ENCODE measurements around the gene ZNF862. TPM values are rescaled to one million over a fixed set of nuclear protein-coding genes. Genes with fewer than 3 reads are reported as not detected.

ZNF862 gene
- total RNA-seq, 1 experiment from 2014 or later = 3.6 TPM

DNA sequence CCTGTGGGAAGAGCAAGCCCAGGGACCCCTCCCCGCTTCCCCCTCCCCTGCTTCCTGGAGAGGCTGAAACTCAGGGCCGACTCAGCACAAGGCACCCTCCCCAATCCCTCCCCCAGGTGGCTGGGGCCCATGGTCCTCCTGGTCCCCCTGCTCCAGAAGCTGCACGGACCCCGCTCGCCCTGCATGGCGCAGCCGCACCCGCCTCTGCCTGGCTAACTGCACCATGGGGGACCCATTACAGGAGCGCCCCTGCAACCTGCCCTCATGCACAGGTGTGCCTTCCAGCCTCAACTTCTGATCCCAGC, 19.7 kb upstream of the ZNF862 start:
- no peaks in the 10 kb centered on the region for H3K36me3 Mint-ChIP-seq
- no peak for TF ChIP-seq MXD4 (CRISPR knock-in tag; IDR thresholded peaks at IDR 0.05; ENCODE audit: borderline replicate concordance)
- TF ChIP-seq, protein P1, sequence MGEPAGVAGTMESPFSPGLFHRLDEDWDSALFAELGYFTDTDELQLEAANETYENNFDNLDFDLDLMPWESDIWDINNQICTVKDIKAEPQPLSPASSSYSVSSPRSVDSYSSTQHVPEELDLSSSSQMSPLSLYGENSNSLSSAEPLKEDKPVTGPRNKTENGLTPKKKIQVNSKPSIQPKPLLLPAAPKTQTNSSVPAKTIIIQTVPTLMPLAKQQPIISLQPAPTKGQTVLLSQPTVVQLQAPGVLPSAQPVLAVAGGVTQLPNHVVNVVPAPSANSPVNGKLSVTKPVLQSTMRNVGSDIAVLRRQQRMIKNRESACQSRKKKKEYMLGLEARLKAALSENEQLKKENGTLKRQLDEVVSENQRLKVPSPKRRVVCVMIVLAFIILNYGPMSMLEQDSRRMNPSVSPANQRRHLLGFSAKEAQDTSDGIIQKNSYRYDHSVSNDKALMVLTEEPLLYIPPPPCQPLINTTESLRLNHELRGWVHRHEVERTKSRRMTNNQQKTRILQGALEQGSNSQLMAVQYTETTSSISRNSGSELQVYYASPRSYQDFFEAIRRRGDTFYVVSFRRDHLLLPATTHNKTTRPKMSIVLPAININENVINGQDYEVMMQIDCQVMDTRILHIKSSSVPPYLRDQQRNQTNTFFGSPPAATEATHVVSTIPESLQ (CRISPR knock-in tag; IDR thresholded peaks at IDR 0.05) = no peak
- TF ChIP-seq, protein P2, sequence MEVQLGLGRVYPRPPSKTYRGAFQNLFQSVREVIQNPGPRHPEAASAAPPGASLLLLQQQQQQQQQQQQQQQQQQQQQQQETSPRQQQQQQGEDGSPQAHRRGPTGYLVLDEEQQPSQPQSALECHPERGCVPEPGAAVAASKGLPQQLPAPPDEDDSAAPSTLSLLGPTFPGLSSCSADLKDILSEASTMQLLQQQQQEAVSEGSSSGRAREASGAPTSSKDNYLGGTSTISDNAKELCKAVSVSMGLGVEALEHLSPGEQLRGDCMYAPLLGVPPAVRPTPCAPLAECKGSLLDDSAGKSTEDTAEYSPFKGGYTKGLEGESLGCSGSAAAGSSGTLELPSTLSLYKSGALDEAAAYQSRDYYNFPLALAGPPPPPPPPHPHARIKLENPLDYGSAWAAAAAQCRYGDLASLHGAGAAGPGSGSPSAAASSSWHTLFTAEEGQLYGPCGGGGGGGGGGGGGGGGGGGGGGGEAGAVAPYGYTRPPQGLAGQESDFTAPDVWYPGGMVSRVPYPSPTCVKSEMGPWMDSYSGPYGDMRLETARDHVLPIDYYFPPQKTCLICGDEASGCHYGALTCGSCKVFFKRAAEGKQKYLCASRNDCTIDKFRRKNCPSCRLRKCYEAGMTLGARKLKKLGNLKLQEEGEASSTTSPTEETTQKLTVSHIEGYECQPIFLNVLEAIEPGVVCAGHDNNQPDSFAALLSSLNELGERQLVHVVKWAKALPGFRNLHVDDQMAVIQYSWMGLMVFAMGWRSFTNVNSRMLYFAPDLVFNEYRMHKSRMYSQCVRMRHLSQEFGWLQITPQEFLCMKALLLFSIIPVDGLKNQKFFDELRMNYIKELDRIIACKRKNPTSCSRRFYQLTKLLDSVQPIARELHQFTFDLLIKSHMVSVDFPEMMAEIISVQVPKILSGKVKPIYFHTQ (CRISPR knock-in tag; IDR thresholded peaks at IDR 0.05) = no peak
- no peak for TF ChIP-seq ATF1 (CRISPR knock-in tag; IDR thresholded peaks at IDR 0.05)
- no peak for TF ChIP-seq USF1 (CRISPR knock-in tag; IDR thresholded peaks at IDR 0.05)
- TF ChIP-seq MYBL2 (CRISPR knock-in tag; IDR thresholded peaks at IDR 0.05) = no peak
- no peak for TF ChIP-seq E2F4 (CRISPR knock-in tag; IDR thresholded peaks at IDR 0.05; ENCODE audit: borderline replicate concordance, low read depth)
- no peak for TF ChIP-seq ZNF671 (CRISPR knock-in tag; IDR thresholded peaks at IDR 0.05)
- TF ChIP-seq, protein P3, sequence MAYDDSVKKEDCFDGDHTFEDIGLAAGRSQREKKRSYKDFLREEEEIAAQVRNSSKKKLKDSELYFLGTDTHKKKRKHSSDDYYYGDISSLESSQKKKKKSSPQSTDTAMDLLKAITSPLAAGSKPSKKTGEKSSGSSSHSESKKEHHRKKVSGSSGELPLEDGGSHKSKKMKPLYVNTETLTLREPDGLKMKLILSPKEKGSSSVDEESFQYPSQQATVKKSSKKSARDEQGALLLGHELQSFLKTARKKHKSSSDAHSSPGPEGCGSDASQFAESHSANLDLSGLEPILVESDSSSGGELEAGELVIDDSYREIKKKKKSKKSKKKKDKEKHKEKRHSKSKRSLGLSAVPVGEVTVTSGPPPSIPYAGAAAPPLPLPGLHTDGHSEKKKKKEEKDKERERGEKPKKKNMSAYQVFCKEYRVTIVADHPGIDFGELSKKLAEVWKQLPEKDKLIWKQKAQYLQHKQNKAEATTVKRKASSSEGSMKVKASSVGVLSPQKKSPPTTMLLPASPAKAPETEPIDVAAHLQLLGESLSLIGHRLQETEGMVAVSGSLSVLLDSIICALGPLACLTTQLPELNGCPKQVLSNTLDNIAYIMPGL (CRISPR knock-in tag; IDR thresholded peaks at IDR 0.05) = no peak
- H3K27ac Mint-ChIP-seq = no peak overlapping the region
- no peaks in the 10 kb centered on the region; the same call in 1 of the 2 replicates for H3K27me3 Mint-ChIP-seq (ENCODE audit: low read depth)
- no peaks in the 10 kb centered on the region for H3K4me1 Mint-ChIP-seq
- peaks cover 2% of the 10 kb centered on the region; the same call in 1 of the 2 replicates for H3K9me3 Mint-ChIP-seq
- no peak overlapping the region for H3K4me3 Mint-ChIP-seq
- ChIA-PET POLR2A (no interaction called here), CTCF (interaction anchor here (1.2 to 3.1 kb wide), 4 partner anchors 11 to 31 kb away, joined by 3 to 20 read pairs (median 5); partner anchors contain the start of gene ZNF862)
- DNase-seq (ENCODE audit: low spot score) = no peak
- no peak for ATAC-seq

DNA sequence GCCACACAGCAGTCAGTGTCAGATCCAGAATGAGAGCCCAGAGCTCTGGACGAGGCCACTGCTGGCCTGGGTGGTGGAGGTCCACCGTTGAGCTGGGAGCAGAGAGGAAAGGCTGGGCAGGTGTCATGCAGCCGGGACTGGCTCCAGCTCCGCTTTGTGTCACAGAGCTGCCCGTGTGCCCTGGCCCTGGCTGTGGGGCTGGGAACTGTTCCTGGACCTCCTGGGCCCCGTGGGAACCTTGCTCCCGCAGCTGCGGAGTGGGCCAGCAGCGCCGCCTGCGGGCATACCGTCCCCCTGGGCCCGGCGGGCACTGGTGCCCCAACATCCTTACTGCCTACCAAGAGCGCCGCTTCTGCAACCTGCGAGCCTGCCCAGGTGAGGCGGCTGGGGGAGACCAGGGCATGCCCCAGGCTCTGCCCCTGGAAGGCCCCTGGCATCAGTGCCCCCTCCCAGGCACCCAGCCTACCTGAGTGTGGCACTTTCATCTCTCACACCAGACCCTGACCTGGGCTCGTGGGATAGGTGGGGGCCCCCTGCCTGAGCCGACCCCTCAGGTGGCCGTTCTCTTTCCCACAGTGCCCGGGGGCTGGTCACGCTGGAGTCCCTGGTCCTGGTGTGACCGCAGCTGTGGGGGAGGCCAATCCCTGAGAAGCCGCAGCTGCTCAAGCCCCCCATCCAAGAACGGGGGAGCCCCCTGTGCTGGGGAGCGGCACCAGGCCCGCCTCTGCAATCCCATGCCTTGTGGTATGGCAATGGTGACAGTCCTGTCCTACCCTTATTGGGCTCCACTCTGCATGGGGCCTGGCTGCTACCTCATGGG, 18.8 kb upstream of the ZNF862 start:
- H3K27ac Mint-ChIP-seq = no peak overlapping the region
- TF ChIP-seq PRRX2 (CRISPR knock-in tag; IDR thresholded peaks at IDR 0.05) (no peak), NR1H2 (CRISPR knock-in tag; IDR thresholded peaks at IDR 0.05) (no peak), FOXP1 (CRISPR knock-in tag; IDR thresholded peaks at IDR 0.05; ENCODE audit: borderline replicate concordance) (no peak), SMAD3 (CRISPR knock-in tag; IDR thresholded peaks at IDR 0.05; ENCODE audit: borderline replicate concordance) (no peak), NFE2L1 (CRISPR knock-in tag; IDR thresholded peaks at IDR 0.05) (no peak)
- TF ChIP-seq, protein P4, sequence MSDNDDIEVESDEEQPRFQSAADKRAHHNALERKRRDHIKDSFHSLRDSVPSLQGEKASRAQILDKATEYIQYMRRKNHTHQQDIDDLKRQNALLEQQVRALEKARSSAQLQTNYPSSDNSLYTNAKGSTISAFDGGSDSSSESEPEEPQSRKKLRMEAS (CRISPR knock-in tag; IDR thresholded peaks at IDR 0.05) = no peak
- TF ChIP-seq, protein P5, sequence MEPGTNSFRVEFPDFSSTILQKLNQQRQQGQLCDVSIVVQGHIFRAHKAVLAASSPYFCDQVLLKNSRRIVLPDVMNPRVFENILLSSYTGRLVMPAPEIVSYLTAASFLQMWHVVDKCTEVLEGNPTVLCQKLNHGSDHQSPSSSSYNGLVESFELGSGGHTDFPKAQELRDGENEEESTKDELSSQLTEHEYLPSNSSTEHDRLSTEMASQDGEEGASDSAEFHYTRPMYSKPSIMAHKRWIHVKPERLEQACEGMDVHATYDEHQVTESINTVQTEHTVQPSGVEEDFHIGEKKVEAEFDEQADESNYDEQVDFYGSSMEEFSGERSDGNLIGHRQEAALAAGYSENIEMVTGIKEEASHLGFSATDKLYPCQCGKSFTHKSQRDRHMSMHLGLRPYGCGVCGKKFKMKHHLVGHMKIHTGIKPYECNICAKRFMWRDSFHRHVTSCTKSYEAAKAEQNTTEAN (CRISPR knock-in tag; IDR thresholded peaks at IDR 0.05) = no peak
- TF ChIP-seq, protein P6, sequence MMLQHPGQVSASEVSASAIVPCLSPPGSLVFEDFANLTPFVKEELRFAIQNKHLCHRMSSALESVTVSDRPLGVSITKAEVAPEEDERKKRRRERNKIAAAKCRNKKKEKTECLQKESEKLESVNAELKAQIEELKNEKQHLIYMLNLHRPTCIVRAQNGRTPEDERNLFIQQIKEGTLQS (CRISPR knock-in tag; conservative IDR thresholded peaks at IDR 0.05) = no peak
- ChIA-PET CTCF (interaction anchor here (1.2 to 3.1 kb wide), 5 partner anchors 12 to 30 kb away, joined by 3 to 20 read pairs (median 6); partner anchors contain the start of gene ZNF862), POLR2A (interaction anchor here (0.7 kb wide), 1 partner anchor 19 kb away, joined by 4 read pairs; the partner anchor contains the start of gene ZNF862)
- H3K4me3 Mint-ChIP-seq = no peak overlapping the region
- ATAC-seq (no peak), DNase-seq (ENCODE audit: low spot score) (no peak)
- peaks cover 3% of the 10 kb centered on the region; the same call in 1 of the 2 replicates for H3K9me3 Mint-ChIP-seq
- no peaks in the 10 kb centered on the region for H3K4me1 Mint-ChIP-seq
- no peaks in the 10 kb centered on the region for H3K36me3 Mint-ChIP-seq
- H3K27me3 Mint-ChIP-seq (ENCODE audit: low read depth) = no peaks in the 10 kb centered on the region; the same call in 1 of the 2 replicates
